H1 (cell line): ENCODE data around the gene FBXO17. TPM values are rescaled to one million over a fixed set of nuclear protein-coding genes. Genes with fewer than 3 reads are reported as not detected.

ENCODE experiments used
- CTCF ChIA-PET: fragments of 300-600 bp; sonication (Branson Sonifier 250); formaldehyde crosslinking; loops from one replicate; lab custom pipeline; 2021; ENCODE audit not compliant: partially characterized antibody; lab: Charles Lee
- POLR2A ChIA-PET: fragments of 300-600 bp; sonication (Branson Sonifier 250); formaldehyde crosslinking; loops from one replicate; lab custom pipeline; 2021; ENCODE audit warnings: inconsistent platforms; ENCODE audit not compliant: partially characterized antibody; lab: Charles Lee
- DNase-seq, 2 experiments: peaks; one replicate each; pipeline versions ENCODE4 v3.0.0 to v3.0.0-alpha.2; 2010 to 2022; ENCODE audit warnings: low spot score in 2 of 2, low read depth in 1 of 2, mixed read lengths in 1 of 2
- FAIRE-seq: peaks from 2 replicates; lab custom pipeline; 2011; peaks lifted over from hg19 to GRCh38; lab: Jason Lieb, UNC
- H2AFZ ChIP-seq: 2 replicates; pipeline ENCODE4 v1.8.1; 2012; ENCODE audit warnings: low read length, inconsistent platforms
- H2AK5ac ChIP-seq: 2 replicates; pipeline ENCODE4 v1.6.1; 2013; ENCODE audit warnings: low read depth, low read length
- H2BK120ac ChIP-seq: replicated peaks from 2 replicates; pipeline ENCODE3; 2013; ENCODE audit warnings: low read depth, low read length, inconsistent platforms
- H2BK12ac ChIP-seq: 2 replicates; pipeline ENCODE4 v1.6.1; 2013; ENCODE audit warnings: low read depth, low read length
- H2BK15ac ChIP-seq: 2 replicates; pipeline ENCODE4 v1.6.1; 2013; ENCODE audit warnings: low read length
- H2BK20ac ChIP-seq: 2 replicates; pipeline ENCODE4 v1.6.1; 2013; ENCODE audit warnings: low read length
- H2BK5ac ChIP-seq: 2 replicates; pipeline ENCODE4 v1.6.1; 2013; ENCODE audit warnings: low read depth, low read length
- H3K14ac ChIP-seq: 2 replicates; pipeline ENCODE4 v1.6.1; 2013; ENCODE audit warnings: inconsistent platforms; ENCODE audit not compliant: insufficient read length
- H3K18ac ChIP-seq: 2 replicates; pipeline ENCODE4 v1.6.1; 2013; ENCODE audit warnings: low read length; ENCODE audit errors: extremely low read depth
- H3K23ac ChIP-seq: 2 replicates; pipeline ENCODE4 v1.6.1; 2013; ENCODE audit warnings: inconsistent platforms; ENCODE audit not compliant: insufficient read length
- H3K23me2 ChIP-seq: 2 replicates; pipeline ENCODE4 v1.6.1; 2013; ENCODE audit warnings: low read depth, low read length
- H3K27ac ChIP-seq: 2 replicates; pipeline ENCODE4 v1.6.1; 2011; ENCODE audit warnings: low read depth, low read length, inconsistent platforms
- H3K27me3 ChIP-seq, 4 experiments: replicated peaks in 1 of 4; 1 replicate in 1 of 4; 2 replicates in 3 of 4; pipeline versions ENCODE4 v1.6.1 to v1.8.1; 2011 to 2013; ENCODE audit warnings: low read length in 3 of 4, mild to moderate bottlenecking in 3 of 4, inconsistent platforms in 2 of 4, mixed read lengths in 2 of 4, moderate library complexity in 1 of 4; ENCODE audit not compliant: control insufficient read depth in 3 of 4, insufficient read depth in 3 of 4; ENCODE audit errors: extremely low read depth in 1 of 4
- H3K36me3 ChIP-seq, 4 experiments: 2 replicates each; pipeline versions ENCODE4 v1.6.1 to v1.8.1; 2011 to 2013; ENCODE audit warnings: mild to moderate bottlenecking in 4 of 4, low read length in 3 of 4, moderate library complexity in 2 of 4, control low read depth in 1 of 4, inconsistent platforms in 1 of 4; ENCODE audit not compliant: insufficient read depth in 4 of 4, control insufficient read depth in 2 of 4
- H3K4ac ChIP-seq: replicated peaks from 2 replicates; pipeline ENCODE3; 2013; ENCODE audit warnings: low read length, low read depth, mixed read lengths, inconsistent platforms; ENCODE audit not compliant: insufficient read length
- H3K4me1 ChIP-seq, 4 experiments: replicated peaks in 1 of 4; 1 replicate in 1 of 4; 2 replicates in 3 of 4; pipeline versions ENCODE4 v1.6.1 to v1.8.1; 2011 to 2013; ENCODE audit warnings: low read length in 3 of 4, inconsistent platforms in 2 of 4, mixed read lengths in 1 of 4; ENCODE audit not compliant: insufficient read depth in 4 of 4, control insufficient read depth in 3 of 4
- H3K4me2 ChIP-seq, 2 experiments: 2 replicates each; pipeline versions ENCODE4 v1.6.1 to v1.8.1; 2011 to 2013; ENCODE audit warnings: low read depth in 2 of 2, low read length in 2 of 2, control low read depth in 1 of 2, inconsistent platforms in 1 of 2, mild to moderate bottlenecking in 1 of 2; ENCODE audit not compliant: insufficient read depth in 1 of 2
- H3K4me3 ChIP-seq, 4 experiments: fragments of 200-600, 300-600 bp in 1 of 4; sonication (generic), shearing (Covaris generic), sonication (Bioruptor Twin) in 1 of 4; 2 replicates each; pipeline versions ENCODE4 v1.5.1 to v1.8.1; 2011 to 2016; ENCODE audit warnings: low read length in 4 of 4, low read depth in 3 of 4, control low read depth in 2 of 4, inconsistent platforms in 2 of 4, mild to moderate bottlenecking in 2 of 4, mixed read lengths in 1 of 4, moderate library complexity in 1 of 4; ENCODE audit not compliant: insufficient read depth in 2 of 4; ENCODE audit errors: extremely low read depth in 1 of 4
- H3K56ac ChIP-seq: replicated peaks from 2 replicates; pipeline ENCODE3; 2013; ENCODE audit warnings: low read depth, mild to moderate bottlenecking, mixed read lengths, low read length, inconsistent platforms; ENCODE audit not compliant: insufficient read length
- H3K79me1 ChIP-seq: 2 replicates; pipeline ENCODE4 v1.6.1; 2013; ENCODE audit warnings: low read depth, low read length, control low read depth
- H3K79me2 ChIP-seq, 2 experiments: 2 replicates each; pipeline versions ENCODE4 v1.6.1 to v1.8.1; 2012 to 2013; ENCODE audit warnings: low read length in 2 of 2, mild to moderate bottlenecking in 2 of 2, inconsistent platforms in 1 of 2; ENCODE audit not compliant: insufficient read depth in 2 of 2, control insufficient read depth in 1 of 2
- H3K9ac ChIP-seq, 4 experiments: replicated peaks in 1 of 4; 1 replicate in 1 of 4; 2 replicates in 3 of 4; pipeline versions ENCODE4 v1.6.1 to v1.8.1; 2011 to 2013; ENCODE audit warnings: low read depth in 3 of 4, low read length in 3 of 4, control low read depth in 2 of 4, mild to moderate bottlenecking in 2 of 4, moderate library complexity in 2 of 4, inconsistent platforms in 1 of 4; ENCODE audit errors: extremely low read depth in 1 of 4
- H3K9me3 ChIP-seq, 2 experiments: 2 replicates each; pipeline versions ENCODE4 v1.6.1 to v1.8.1; 2012 to 2013; ENCODE audit warnings: mild to moderate bottlenecking in 2 of 2, moderate library complexity in 2 of 2, control low read depth in 1 of 2, inconsistent platforms in 1 of 2, low read depth in 1 of 2, low read length in 1 of 2, mixed read lengths in 1 of 2; ENCODE audit not compliant: insufficient read depth in 2 of 2
- H4K20me1 ChIP-seq, 2 experiments: replicated peaks in 1 of 2; 2 replicates each; pipeline versions ENCODE3 to v1.8.1; 2011 to 2013; ENCODE audit warnings: inconsistent platforms in 2 of 2, low read length in 2 of 2, mild to moderate bottlenecking in 1 of 2; ENCODE audit not compliant: insufficient read depth in 2 of 2, control insufficient read depth in 1 of 2
- H4K5ac ChIP-seq: 2 replicates; pipeline ENCODE4 v1.6.1; 2013; ENCODE audit warnings: low read length, low read depth, mixed read lengths, inconsistent platforms; ENCODE audit not compliant: insufficient read length
- H4K8ac ChIP-seq: 2 replicates; pipeline ENCODE4 v1.8.0; 2013; ENCODE audit warnings: mild to moderate bottlenecking, moderate library complexity, low read length, inconsistent platforms; ENCODE audit not compliant: insufficient read depth; ENCODE audit errors: extremely low read depth
- H4K91ac ChIP-seq: replicated peaks from 2 replicates; pipeline ENCODE3; 2013; ENCODE audit warnings: low read length, mixed read lengths, inconsistent platforms; ENCODE audit not compliant: insufficient read length
- CEBPB ChIP-seq: IDR thresholded peaks from 2 replicates; pipeline ENCODE4 v1.6.1; 2012; ENCODE audit warnings: low read depth, low read length
- CHD2 ChIP-seq: IDR thresholded peaks from 2 replicates; pipeline ENCODE4 v1.6.1; 2012; ENCODE audit warnings: low read length, improper control_type of control experiment
- RAD21 ChIP-seq, 2 experiments: IDR thresholded peaks in 1 of 2; conservative IDR thresholded peaks in 1 of 2; 2 replicates each; pipeline ENCODE4 v1.6.1; 2011; ENCODE audit warnings: low read depth in 2 of 2, low read length in 2 of 2, improper control_type of control experiment in 1 of 2, inconsistent platforms in 1 of 2, mild to moderate bottlenecking in 1 of 2, moderate library complexity in 1 of 2
- SUZ12 ChIP-seq: fragments of 200-600 bp; sonication (generic); IDR thresholded peaks from 2 replicates; pipeline ENCODE4 v1.6.1; 2012; ENCODE audit warnings: mild to moderate bottlenecking, inconsistent platforms, low read length, moderate library complexity, mixed read lengths
- WGBS, 2 experiments: shearing (Covaris generic) in 1 of 2; methylation state at CpG; one replicate each; pipeline versions ENCODE4 v1.1.6 to v1.1.7; 2013 to 2015; ENCODE audit warnings: low lambda C conversion rate in 2 of 2, mixed read lengths in 2 of 2, inconsistent platforms in 1 of 2, low coverage in 1 of 2, missing lambda C conversion rate in 1 of 2; ENCODE audit not compliant: insufficient replicate concordance in 2 of 2, insufficient coverage in 1 of 2, insufficient read length in 1 of 2; ENCODE audit errors: extremely low coverage in 1 of 2, missing lambda C conversion rate in 1 of 2; 5-methylcytosine and 5-hydroxymethylcytosine counted together
- polyA plus RNA-seq, 7 experiments: library from polyadenylated mRNA; depleted of rRNA in 3 of 7; stranded (reverse) in 5 of 7; unstranded in 2 of 7; fragments of >200 nt in 5 of 7; fragments of 200-250 nt in 2 of 7; gene quantifications; 1 replicate in 5 of 7; 2 replicates in 1 of 7; 4 replicates in 1 of 7; pipeline versions ENCODE4 v1.2.1 to v1.2.3, GENCODE V29; 2011 to 2013; ENCODE audit warnings: missing spikeins in 2 of 7, mixed read lengths in 2 of 7
- total RNA-seq: library from RNA; stranded (reverse); fragmentation: NEBNext Ultra II Directional; extraction: Animal tissue kit (Norgen Biotek cat#: 25700); gene quantifications from 2 replicates; pipeline ENCODE4 v1.2.1, GENCODE V29; 2021

The FBXO17 gene
- total and polyA plus RNA-seq, 2 of the 8 experiments (the other 6 are each of a cell fraction or from before 2014, with no cell fraction given): 11.7 to 15.3 TPM

DNA sequence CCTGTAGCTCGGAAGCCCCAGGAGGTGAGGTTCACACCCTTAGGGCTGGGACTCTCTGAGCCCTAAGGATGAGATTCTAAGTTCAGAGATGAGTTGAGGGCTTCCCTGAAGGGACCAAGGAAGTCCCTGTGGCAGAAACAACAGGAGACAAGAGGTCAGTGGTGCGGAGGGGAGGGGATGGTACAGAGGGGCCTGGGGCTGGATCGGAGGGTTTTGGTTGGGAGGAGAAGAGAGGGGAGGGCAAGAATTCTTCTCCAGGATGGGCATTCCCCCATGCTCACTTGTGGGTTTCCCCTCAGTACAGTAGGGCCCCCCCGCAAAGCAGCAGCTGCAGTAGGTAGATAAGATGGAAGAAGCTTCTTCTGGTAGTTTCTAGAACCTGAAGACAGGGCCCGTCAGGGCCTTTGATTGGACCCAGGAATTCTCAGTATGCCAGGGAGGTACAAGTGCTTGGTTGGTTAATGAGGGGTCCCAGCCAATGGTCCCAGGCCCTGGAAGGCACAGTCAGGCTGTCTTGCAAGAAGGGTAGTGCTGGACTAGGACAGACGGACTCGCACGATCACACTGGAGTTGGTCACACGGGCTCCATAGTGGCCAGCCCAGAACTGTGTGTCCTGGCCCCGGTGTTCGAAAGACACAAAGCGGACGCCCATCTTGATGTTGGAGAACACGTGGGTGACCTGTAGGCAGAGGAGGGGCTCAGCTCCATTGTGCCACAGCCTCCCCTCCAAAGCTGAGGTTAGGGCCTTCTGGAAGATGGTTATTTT, 49.5 kb upstream of the FBXO17 start:
- H2BK15ac ChIP-seq: no peak overlapping the region
- H4K20me1 ChIP-seq: no peaks in the 10 kb centered on the region
- H3K18ac ChIP-seq: no peak overlapping the region
- peaks cover 0 to 28% (median 17%) of the 10 kb centered on the region in 4 experiments; a peak in 7 of 8 replicates for H3K36me3 ChIP-seq
- no peaks in the 10 kb centered on the region for H3K79me2 ChIP-seq
- H4K5ac ChIP-seq: no peak overlapping the region
- H3K27ac ChIP-seq: no peak overlapping the region
- no peaks in the 10 kb centered on the region for H3K23me2 ChIP-seq
- H3K4me3 ChIP-seq: no peak overlapping the region
- no peak overlapping the region for H3K56ac ChIP-seq
- no peak overlapping the region for H2BK5ac ChIP-seq
- H3K27me3 ChIP-seq: no peaks in the 10 kb centered on the region
- no peak overlapping the region for H3K4ac ChIP-seq
- no peak overlapping the region for H2AK5ac ChIP-seq
- no peak overlapping the region for H2BK120ac ChIP-seq
- no peak overlapping the region for H3K23ac ChIP-seq
- ChIA-PET POLR2A (interaction anchor here (1.0 kb wide), 1 partner anchor 36 kb away, joined by 4 read pairs; no protein-coding TSS in a partner anchor), CTCF (interaction anchor here (0.6 kb wide), 1 partner anchor 8 kb away, joined by 3 read pairs; no protein-coding TSS in a partner anchor)
- WGBS, 2 experiments: 89% methylated on average over 14 of the region's 14 CpGs; no CpG with 5 or more reads in 1 of the 2 experiments
- FAIRE-seq (no peak), DNase-seq (no peak)
- H3K14ac ChIP-seq: no peak overlapping the region
- H2BK12ac ChIP-seq: no peak overlapping the region
- H4K8ac ChIP-seq: no peak overlapping the region
- peaks cover 7 to 8% of the 10 kb centered on the region in 2 experiments; a peak in 2 of 4 replicates for H3K9me3 ChIP-seq
- H2BK20ac ChIP-seq: no peak overlapping the region
- H4K91ac ChIP-seq: no peak overlapping the region
- no peak overlapping the region for H3K4me2 ChIP-seq
- no peaks in the 10 kb centered on the region for H3K79me1 ChIP-seq
- TF ChIP-seq SUZ12 (no peak), RAD21 (IDR thresholded peaks at IDR 0.05 in 1 of 2, conservative IDR thresholded peaks at IDR 0.05 in 1 of 2; ENCODE audit: low read depth in 2 of 2, low read length in 2 of 2) (no peak), CHD2 (no peak), CEBPB (no peak)
- H2AFZ ChIP-seq: no peak overlapping the region
- no peak overlapping the region for H3K9ac ChIP-seq
- H3K4me1 ChIP-seq: no peaks in the 10 kb centered on the region
